ENCODE measurements around the gene KSR1.

GRCh38 chr17:27479838-27480237 is 23.6 kb downstream of the KSR1 start:
- TF ChIP-seq POLR2A (IDR thresholded peaks at IDR 0.05) = no peak
- TF ChIP-seq CTCF (IDR thresholded peaks at IDR 0.05) = no peak
